Fibroblast of lung (primary cell): ENCODE data around the gene CHP2. TPM values are rescaled to one million over a fixed set of nuclear protein-coding genes. Genes with fewer than 3 reads are reported as not detected.

Experiments used
- DNase-seq, 2 donors: peaks; one replicate each; pipeline versions ENCODE4 v3.0.0 to v3.0.0-alpha.2; 2010; ENCODE audit warnings: low read depth in 2 of 2
- H2AFZ ChIP-seq: 2 replicates; pipeline ENCODE4 v1.5.1; 2012; ENCODE audit warnings: low read length, control low read depth, inconsistent platforms
- H3K27ac ChIP-seq: 2 replicates; pipeline ENCODE4 v1.5.1; 2011; ENCODE audit warnings: low read length, control low read depth; ENCODE audit not compliant: insufficient read depth
- H3K27me3 ChIP-seq: 2 replicates; pipeline ENCODE4 v1.5.1; 2011; ENCODE audit warnings: mild to moderate bottlenecking, low read length; ENCODE audit not compliant: control insufficient read depth, insufficient read depth
- H3K36me3 ChIP-seq: 2 replicates; pipeline ENCODE4 v1.5.1; 2011; ENCODE audit warnings: low read length; ENCODE audit not compliant: control insufficient read depth, insufficient read depth
- H3K4me1 ChIP-seq: 2 replicates; pipeline ENCODE4 v1.5.1; 2011; ENCODE audit warnings: low read length; ENCODE audit not compliant: control insufficient read depth, insufficient read depth; ENCODE audit errors: extremely low read depth
- H3K4me2 ChIP-seq: 2 replicates; pipeline ENCODE4 v1.5.1; 2011; ENCODE audit warnings: low read length, control low read depth; ENCODE audit not compliant: insufficient read depth; ENCODE audit errors: extremely low read depth
- H3K4me3 ChIP-seq, 4 experiments: fragments of 200-600 bp in 1 of 4; sonication (generic) in 1 of 4; replicated peaks in 1 of 4; 2 replicates each; pipeline ENCODE4 v1.5.1; 2011 to 2016; ENCODE audit warnings: low read length in 4 of 4, low read depth in 3 of 4, mild to moderate bottlenecking in 3 of 4, control low read depth in 2 of 4, inconsistent platforms in 1 of 4, mixed read lengths in 1 of 4; ENCODE audit not compliant: insufficient read depth in 1 of 4; ENCODE audit errors: control extremely low read depth in 1 of 4
- H3K79me2 ChIP-seq: 2 replicates; pipeline ENCODE4 v1.5.1; 2012; ENCODE audit warnings: mild to moderate bottlenecking, low read length, inconsistent platforms; ENCODE audit not compliant: control insufficient read depth, insufficient read depth
- H3K9ac ChIP-seq: 2 replicates; pipeline ENCODE4 v1.5.1; 2011; ENCODE audit warnings: mild to moderate bottlenecking, low read length, control low read depth; ENCODE audit not compliant: insufficient read depth
- H3K9me3 ChIP-seq: 2 replicates; pipeline ENCODE4 v1.5.1; 2012; ENCODE audit warnings: low read depth, low read length; ENCODE audit not compliant: control insufficient read depth, insufficient read depth
- H4K20me1 ChIP-seq: 2 replicates; pipeline ENCODE4 v1.5.1; 2011; ENCODE audit warnings: low read length; ENCODE audit not compliant: control insufficient read depth, insufficient read depth; ENCODE audit errors: extremely low read depth
- EZH2 ChIP-seq: IDR thresholded peaks from 2 replicates; pipeline ENCODE4 v1.5.1; 2012; ENCODE audit warnings: low read length, control low read depth, mild to moderate bottlenecking; ENCODE audit errors: missing control alignments
- polyA plus RNA-seq, 2 donors: library from polyadenylated mRNA; depleted of rRNA in 1 of 2; stranded (reverse) in 1 of 2; unstranded in 1 of 2; fragments of >200 nt; gene quantifications; 2 replicates each; pipeline ENCODE4 v1.2.1, GENCODE V29; 2011 to 2012; ENCODE audit warnings: missing spikeins in 1 of 2
- total RNA-seq: library from RNA; depleted of rRNA; stranded (reverse); fragments of >200 nt; gene quantifications from 2 replicates; pipeline ENCODE4 v1.2.1, GENCODE V29; 2014
- TF ChIP-seq, protein P1 (sequence below), 2 donors: IDR thresholded peaks in 1 of 2; conservative IDR thresholded peaks in 1 of 2; 1 replicate in 1 of 2; 2 replicates in 1 of 2; pipeline ENCODE4 v1.5.1; 2011 to 2012; ENCODE audit warnings: low read length in 2 of 2, control low read depth in 1 of 2, inconsistent platforms in 1 of 2, low read depth in 1 of 2, mild to moderate bottlenecking in 1 of 2

Gene CHP2
- total and polyA plus RNA-seq, 2 donors (not counting 1 experiment from before 2014, with no cell fraction given), result not detected

DNA sequence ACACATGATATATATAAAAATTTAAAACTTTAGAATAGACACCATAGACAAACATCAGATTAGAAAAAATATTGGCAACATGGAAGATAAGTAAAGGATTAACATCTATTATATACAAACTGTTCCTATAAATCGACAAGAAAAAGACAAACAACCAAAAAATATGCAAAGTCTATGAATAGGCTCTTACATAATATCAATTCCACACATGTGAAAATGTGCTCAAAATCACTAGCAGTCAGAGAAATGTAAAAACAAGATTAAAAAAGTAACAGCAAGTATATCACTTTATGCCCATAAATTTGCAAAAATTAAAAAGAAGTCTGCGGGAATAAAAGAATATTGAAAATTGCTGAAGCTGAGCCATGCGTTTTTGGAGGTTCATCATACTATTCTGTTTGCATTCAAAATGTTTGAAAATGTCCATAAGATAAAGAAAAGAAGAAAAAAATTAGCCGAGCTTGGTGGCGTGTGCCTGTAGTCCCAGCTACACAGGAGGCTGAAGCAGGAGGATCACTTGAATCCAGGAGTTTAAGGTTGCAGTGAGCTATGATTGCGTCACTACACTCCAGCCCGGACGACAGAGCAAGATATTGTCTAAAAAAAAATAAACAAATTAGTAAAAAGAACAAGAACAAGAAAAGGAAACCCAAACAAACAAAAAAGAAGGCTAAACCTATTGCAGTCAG is 30.6 kb upstream of the CHP2 start:
- Histone ChIP-seq H3K27ac (no peak overlapping the region), H4K20me1 (no peaks in the 10 kb centered on the region), H3K4me3 (no peak overlapping the region), H3K4me2 (no peak overlapping the region), H2AFZ (no peak overlapping the region), H3K79me2 (no peaks in the 10 kb centered on the region), H3K36me3 (no peaks in the 10 kb centered on the region), H3K9me3 (no peaks in the 10 kb centered on the region), H3K4me1 (no peaks in the 10 kb centered on the region), H3K9ac (no peak overlapping the region), H3K27me3 (no peaks in the 10 kb centered on the region)
- TF ChIP-seq EZH2, result no peak
- TF ChIP-seq, protein P1, sequence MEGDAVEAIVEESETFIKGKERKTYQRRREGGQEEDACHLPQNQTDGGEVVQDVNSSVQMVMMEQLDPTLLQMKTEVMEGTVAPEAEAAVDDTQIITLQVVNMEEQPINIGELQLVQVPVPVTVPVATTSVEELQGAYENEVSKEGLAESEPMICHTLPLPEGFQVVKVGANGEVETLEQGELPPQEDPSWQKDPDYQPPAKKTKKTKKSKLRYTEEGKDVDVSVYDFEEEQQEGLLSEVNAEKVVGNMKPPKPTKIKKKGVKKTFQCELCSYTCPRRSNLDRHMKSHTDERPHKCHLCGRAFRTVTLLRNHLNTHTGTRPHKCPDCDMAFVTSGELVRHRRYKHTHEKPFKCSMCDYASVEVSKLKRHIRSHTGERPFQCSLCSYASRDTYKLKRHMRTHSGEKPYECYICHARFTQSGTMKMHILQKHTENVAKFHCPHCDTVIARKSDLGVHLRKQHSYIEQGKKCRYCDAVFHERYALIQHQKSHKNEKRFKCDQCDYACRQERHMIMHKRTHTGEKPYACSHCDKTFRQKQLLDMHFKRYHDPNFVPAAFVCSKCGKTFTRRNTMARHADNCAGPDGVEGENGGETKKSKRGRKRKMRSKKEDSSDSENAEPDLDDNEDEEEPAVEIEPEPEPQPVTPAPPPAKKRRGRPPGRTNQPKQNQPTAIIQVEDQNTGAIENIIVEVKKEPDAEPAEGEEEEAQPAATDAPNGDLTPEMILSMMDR (conservative IDR thresholded peaks at IDR 0.05 in 1 of 2, IDR thresholded peaks at IDR 0.05 in 1 of 2; ENCODE audit: low read depth in 1 of 2, low read length in 2 of 2), result no peak
- DNase-seq, result peak in 1 of 2 donors; percentile 31

DNA sequence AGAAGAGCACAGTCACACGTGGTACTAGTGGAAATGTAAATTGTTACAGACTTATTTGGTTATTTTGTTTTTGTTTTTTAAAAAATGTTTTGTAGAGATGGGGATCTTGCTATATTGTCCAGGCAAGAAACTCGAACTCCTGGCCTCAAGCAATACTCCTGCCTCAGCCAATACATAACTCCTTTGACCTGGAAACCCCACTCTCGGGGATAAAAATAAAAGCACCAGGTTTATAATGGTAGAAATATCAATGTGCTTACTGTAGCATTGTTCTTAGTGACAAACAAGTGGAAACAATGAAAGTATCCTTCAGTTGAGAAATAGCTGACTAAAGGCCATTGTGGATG is 30.1 kb upstream of the CHP2 start:
- Histone ChIP-seq H3K27ac (no peak overlapping the region), H4K20me1 (no peaks in the 10 kb centered on the region), H2AFZ (no peak overlapping the region), H3K9ac (no peak overlapping the region), H3K27me3 (no peaks in the 10 kb centered on the region), H3K4me1 (no peaks in the 10 kb centered on the region), H3K79me2 (no peaks in the 10 kb centered on the region), H3K36me3 (no peaks in the 10 kb centered on the region), H3K4me2 (no peak overlapping the region), H3K9me3 (no peaks in the 10 kb centered on the region), H3K4me3 (no peak overlapping the region)
- no peak for TF ChIP-seq EZH2
- TF ChIP-seq, protein P1 (conservative IDR thresholded peaks at IDR 0.05 in 1 of 2, IDR thresholded peaks at IDR 0.05 in 1 of 2; ENCODE audit: low read depth in 1 of 2, low read length in 2 of 2), result no peak
- DNase-seq, result no peak

- TF ChIP-seq, protein P1 (conservative IDR thresholded peaks at IDR 0.05 in 1 of 2, IDR thresholded peaks at IDR 0.05 in 1 of 2; ENCODE audit: low read depth in 1 of 2, low read length in 2 of 2), result no peak
- TF ChIP-seq EZH2, result no peak
- H3K27me3 ChIP-seq, result no peaks in the 10 kb centered on the region
- H3K27ac ChIP-seq, result no peak overlapping the region
- H3K9me3 ChIP-seq, result no peaks in the 10 kb centered on the region
- DNase-seq, result no peak
- no peaks in the 10 kb centered on the region for H3K4me1 ChIP-seq
- H3K4me2 ChIP-seq, result no peak overlapping the region
- H3K36me3 ChIP-seq, result no peaks in the 10 kb centered on the region
- H2AFZ ChIP-seq, result no peak overlapping the region
- no peaks in the 10 kb centered on the region for H3K79me2 ChIP-seq
- no peaks in the 10 kb centered on the region for H4K20me1 ChIP-seq
- H3K9ac ChIP-seq, result no peak overlapping the region
- H3K4me3 ChIP-seq, result no peak overlapping the region
Measured at GRCh38 chr16:23726710-23727109, 28.1 kb upstream of the CHP2 start.
